Kidney epithelial cell (primary cell): Measurements from ENCODE around the gene FMNL2. TPM values are rescaled to one million over a fixed set of nuclear protein-coding genes. Genes with fewer than 3 reads are reported as not detected.

Experiments
- DNase-seq: peaks from one replicate; pipeline ENCODE4 v3.0.0-alpha.2; 2010; ENCODE audit warnings: low read depth
- H3K27me3 ChIP-seq: 2 replicates; pipeline ENCODE4 v1.6.0; 2011; ENCODE audit warnings: low read length; ENCODE audit not compliant: control insufficient read depth, insufficient read depth
- H3K36me3 ChIP-seq: 2 replicates; pipeline ENCODE4 v1.5.1; 2011; ENCODE audit warnings: low read length; ENCODE audit not compliant: control insufficient read depth, insufficient read depth
- H3K4me3 ChIP-seq: 2 replicates; pipeline ENCODE4 v1.5.1; 2011; ENCODE audit warnings: low read depth, mild to moderate bottlenecking, control low read depth, low read length
- total RNA-seq: library from RNA; depleted of rRNA; stranded (reverse); fragments of >200 nt; gene quantifications from 2 replicates; pipeline ENCODE4 v1.2.3, GENCODE V29; 2015
- TF ChIP-seq, protein P1 (sequence below): IDR thresholded peaks from 2 replicates; pipeline ENCODE4 v1.5.1; 2011; ENCODE audit warnings: mild to moderate bottlenecking, moderate library complexity, low read length, control low read depth, inconsistent platforms; ENCODE audit not compliant: insufficient read depth, poor library complexity, severe bottlenecking

FMNL2 gene
- total RNA-seq, 1 donor from 2014 or later: 68.0 TPM

DNA sequence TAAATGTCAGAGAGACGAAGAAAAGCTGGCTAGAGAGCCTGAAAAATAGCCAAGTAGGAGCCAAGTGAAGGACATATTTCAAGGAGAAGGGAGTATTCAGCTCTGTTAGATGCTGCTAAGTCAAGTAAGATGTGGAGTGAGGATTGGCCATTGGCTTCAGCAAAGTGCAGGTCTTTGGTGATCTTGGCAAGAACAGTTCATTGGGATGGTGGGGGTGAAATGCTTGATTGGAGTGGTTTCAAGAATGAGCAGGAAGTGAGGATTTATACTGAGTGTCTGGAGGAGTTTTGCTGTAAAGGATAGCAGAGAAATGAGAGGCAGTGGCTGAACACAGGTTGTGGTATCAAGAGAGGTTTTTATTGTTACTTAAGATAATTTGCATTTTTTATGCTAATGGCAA is 242.6 kb downstream of the FMNL2 start:
- no peak for DNase-seq
- Histone ChIP-seq H3K36me3 (peaks cover 1% of the 10 kb centered on the region), H3K4me3 (no peak overlapping the region), H3K27me3 (no peaks in the 10 kb centered on the region)
- TF ChIP-seq, protein P1, sequence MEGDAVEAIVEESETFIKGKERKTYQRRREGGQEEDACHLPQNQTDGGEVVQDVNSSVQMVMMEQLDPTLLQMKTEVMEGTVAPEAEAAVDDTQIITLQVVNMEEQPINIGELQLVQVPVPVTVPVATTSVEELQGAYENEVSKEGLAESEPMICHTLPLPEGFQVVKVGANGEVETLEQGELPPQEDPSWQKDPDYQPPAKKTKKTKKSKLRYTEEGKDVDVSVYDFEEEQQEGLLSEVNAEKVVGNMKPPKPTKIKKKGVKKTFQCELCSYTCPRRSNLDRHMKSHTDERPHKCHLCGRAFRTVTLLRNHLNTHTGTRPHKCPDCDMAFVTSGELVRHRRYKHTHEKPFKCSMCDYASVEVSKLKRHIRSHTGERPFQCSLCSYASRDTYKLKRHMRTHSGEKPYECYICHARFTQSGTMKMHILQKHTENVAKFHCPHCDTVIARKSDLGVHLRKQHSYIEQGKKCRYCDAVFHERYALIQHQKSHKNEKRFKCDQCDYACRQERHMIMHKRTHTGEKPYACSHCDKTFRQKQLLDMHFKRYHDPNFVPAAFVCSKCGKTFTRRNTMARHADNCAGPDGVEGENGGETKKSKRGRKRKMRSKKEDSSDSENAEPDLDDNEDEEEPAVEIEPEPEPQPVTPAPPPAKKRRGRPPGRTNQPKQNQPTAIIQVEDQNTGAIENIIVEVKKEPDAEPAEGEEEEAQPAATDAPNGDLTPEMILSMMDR: no peak

DNA sequence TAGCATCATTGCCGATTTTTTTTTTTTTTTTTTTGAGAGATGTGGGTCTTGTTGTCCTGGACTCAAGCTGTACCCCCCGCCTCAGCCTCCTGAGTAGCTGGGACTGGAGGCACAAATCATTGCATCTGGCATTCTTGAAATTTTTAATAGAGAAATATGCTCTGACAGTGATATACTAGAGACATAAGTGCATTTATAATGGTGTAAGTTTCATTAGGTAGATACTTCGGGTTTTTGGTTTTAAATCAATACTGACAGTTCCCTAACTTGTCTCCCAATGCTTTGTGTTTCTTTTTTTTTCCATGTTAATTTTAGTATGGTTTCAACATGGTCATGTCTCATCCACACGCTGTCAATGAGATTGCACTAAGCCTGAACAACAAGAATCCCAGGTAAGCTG is 243.6 kb downstream of the FMNL2 start:
- DNase-seq: no peak
- Histone ChIP-seq H3K27me3 (no peaks in the 10 kb centered on the region), H3K36me3 (peaks cover 1% of the 10 kb centered on the region), H3K4me3 (no peak overlapping the region)
- TF ChIP-seq, protein P1: no peak

DNA sequence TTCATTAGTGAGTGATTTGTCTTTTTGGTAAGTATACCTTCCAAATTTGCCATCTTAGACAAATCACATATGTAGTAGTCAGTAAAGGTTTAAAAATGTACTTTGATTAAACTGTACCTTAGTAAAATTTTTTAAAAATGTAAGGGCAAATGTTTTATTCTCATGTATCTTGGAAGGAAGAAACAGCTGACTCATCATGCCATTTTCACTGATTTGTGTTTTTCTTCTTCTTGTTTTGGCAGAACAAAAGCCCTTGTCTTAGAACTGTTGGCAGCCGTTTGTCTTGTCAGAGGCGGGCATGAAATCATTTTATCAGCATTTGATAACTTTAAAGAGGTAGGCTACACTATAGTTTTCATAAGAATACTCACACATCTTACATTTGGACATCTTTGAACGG is 245.7 kb downstream of the FMNL2 start:
- no peaks in the 10 kb centered on the region for H3K27me3 ChIP-seq
- H3K36me3 ChIP-seq: peaks cover 1% of the 10 kb centered on the region
- H3K4me3 ChIP-seq: no peak overlapping the region
- DNase-seq: no peak
- TF ChIP-seq, protein P1: no peak

DNA sequence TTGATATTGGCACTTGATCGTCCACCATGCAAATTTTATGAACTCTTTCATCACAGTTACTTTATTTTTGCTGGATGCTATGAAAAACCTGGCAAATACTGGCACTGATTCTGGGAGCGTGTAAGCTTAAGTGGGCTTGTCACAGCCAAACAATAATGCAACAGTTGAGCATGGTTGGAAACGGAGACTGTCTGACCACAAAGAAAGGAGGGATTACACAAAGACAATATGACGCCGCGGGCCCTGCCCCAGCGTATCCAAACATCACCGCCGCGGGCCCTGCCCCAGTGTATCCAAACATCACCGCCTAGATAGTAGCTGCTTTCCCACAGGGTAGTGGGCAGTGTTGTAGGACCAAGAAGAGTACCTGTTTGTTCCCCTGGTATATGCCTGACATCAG is 246.4 kb downstream of the FMNL2 start:
- H3K4me3 ChIP-seq: no peak overlapping the region
- H3K36me3 ChIP-seq: peaks cover 1% of the 10 kb centered on the region
- TF ChIP-seq, protein P1: no peak
- no peak for DNase-seq
- no peaks in the 10 kb centered on the region for H3K27me3 ChIP-seq

DNA sequence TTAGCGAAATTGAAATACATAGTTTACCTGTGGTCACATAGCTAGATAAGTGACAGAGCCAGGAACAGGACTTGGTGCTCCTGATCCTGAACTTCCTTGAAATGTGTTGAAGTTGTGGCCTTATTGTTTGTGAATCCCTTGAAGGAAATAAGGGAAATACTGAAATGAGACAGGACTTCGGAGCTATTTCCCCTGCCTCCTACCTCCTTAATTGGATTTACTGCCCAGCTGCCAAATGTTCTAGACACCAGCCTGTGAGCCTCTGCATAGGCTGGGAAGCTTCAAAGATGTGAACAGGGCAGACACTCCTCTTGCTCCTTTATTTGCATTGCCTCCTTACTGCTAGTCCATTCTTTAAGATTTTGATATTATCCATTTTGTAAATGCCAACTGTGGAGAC is 247.1 kb downstream of the FMNL2 start:
- Histone ChIP-seq H3K36me3 (peaks cover 1% of the 10 kb centered on the region), H3K4me3 (no peak overlapping the region), H3K27me3 (no peaks in the 10 kb centered on the region)
- DNase-seq: no peak
- TF ChIP-seq, protein P1: no peak

DNA sequence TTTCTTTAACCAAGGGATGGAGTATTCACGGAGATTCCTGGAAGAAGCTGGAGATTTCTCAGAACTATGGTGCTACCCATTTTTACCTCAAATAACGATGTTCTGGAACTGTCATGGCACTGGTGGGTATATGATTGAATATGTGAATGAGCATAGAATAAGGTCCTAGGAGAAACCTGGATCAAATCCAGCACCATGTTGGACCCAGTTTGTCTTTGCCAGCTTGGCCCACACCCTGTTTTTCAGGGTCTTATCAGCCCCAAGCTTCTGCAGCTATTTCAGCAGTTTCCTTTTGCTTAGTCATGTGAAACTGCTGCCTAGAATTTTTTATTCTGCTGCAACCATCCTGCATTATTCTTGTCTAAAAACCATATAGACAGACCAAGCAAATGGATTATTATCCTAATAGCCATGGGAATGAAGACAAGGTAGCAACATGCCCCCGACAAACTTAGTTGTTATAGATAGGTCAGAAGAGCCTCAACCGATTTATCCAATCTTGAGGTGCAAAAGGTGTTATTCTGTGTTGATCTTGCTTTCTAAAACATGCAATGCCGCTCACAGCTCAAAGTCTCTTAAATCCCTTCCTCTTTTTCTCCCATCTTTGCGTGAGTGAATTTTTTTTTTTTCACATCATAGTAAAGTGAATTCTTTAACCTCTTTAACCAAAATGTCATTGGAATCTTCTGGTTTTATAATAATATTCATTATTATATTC is 248.7 kb downstream of the FMNL2 start:
- Histone ChIP-seq H3K36me3 (peaks cover 1% of the 10 kb centered on the region), H3K27me3 (no peaks in the 10 kb centered on the region), H3K4me3 (no peak overlapping the region)
- no peak for DNase-seq
- TF ChIP-seq, protein P1: no peak
